ENCODE measurements around the gene GAB2.

The GAB2 gene

DNA sequence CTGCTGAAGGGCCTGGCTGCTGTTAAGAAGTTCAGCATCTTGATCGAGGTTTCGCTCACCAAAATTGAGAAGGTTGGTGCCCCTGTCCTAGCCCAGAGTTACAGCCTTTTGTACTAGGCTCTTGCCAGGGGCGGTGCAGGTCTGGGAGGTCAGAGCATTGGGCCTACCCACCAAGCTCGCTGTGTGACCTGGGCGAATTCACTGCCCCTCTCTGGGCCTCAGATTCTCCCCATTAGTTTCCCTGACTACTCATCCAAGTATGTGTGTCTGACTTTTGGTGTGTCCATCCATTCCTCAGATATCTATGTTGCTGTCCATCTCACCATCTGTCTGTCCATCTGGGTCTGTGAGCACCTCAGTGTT lies 218.0 kb downstream of the GAB2 start (continued):
- TF ChIP-seq, protein P1, sequence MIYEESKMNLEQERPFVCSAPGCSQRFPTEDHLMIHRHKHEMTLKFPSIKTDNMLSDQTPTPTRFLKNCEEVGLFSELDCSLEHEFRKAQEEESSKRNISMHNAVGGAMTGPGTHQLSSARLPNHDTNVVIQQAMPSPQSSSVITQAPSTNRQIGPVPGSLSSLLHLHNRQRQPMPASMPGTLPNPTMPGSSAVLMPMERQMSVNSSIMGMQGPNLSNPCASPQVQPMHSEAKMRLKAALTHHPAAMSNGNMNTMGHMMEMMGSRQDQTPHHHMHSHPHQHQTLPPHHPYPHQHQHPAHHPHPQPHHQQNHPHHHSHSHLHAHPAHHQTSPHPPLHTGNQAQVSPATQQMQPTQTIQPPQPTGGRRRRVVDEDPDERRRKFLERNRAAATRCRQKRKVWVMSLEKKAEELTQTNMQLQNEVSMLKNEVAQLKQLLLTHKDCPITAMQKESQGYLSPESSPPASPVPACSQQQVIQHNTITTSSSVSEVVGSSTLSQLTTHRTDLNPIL (CRISPR knock-in tag; IDR thresholded peaks at IDR 0.05; ENCODE audit: low read depth): no peak
- no peak for TF ChIP-seq ESRRG (CRISPR knock-in tag; IDR thresholded peaks at IDR 0.05)
- no peak for TF ChIP-seq GLIS3 (CRISPR knock-in tag; IDR thresholded peaks at IDR 0.05)
- no peak for TF ChIP-seq TOX (CRISPR knock-in tag; IDR thresholded peaks at IDR 0.05; ENCODE audit: borderline replicate concordance)

- no peak for ATAC-seq
Measured at GRCh38 chr11:78199015-78199652, 218.5 kb downstream of the GAB2 start.

GRCh38 chr11:78197816-78198215 lies 219.8 kb downstream of the GAB2 start:
- TF ChIP-seq PPARA (CRISPR knock-in tag; IDR thresholded peaks at IDR 0.05; ENCODE audit: borderline replicate concordance): no peak
- no peak for TF ChIP-seq TOX (CRISPR knock-in tag; IDR thresholded peaks at IDR 0.05; ENCODE audit: borderline replicate concordance)
- TF ChIP-seq ISL1 (CRISPR knock-in tag; IDR thresholded peaks at IDR 0.05): no peak
- no peak for TF ChIP-seq ZNF70 (CRISPR knock-in tag; IDR thresholded peaks at IDR 0.05)
- TF ChIP-seq ZC3H10 (CRISPR knock-in tag; IDR thresholded peaks at IDR 0.05): no peak
- TF ChIP-seq, protein P1 (CRISPR knock-in tag; IDR thresholded peaks at IDR 0.05; ENCODE audit: low read depth): no peak
- TF ChIP-seq ZFP3 (CRISPR knock-in tag; IDR thresholded peaks at IDR 0.05): no peak
- no peak for TF ChIP-seq POU6F1 (CRISPR knock-in tag; IDR thresholded peaks at IDR 0.05; ENCODE audit: borderline replicate concordance, low read depth)
- no peak for TF ChIP-seq BACH2 (CRISPR knock-in tag; IDR thresholded peaks at IDR 0.05; ENCODE audit: borderline replicate concordance)
- ATAC-seq: no peak

More at GRCh38 chr11:78199015-78199652, 218.5 kb downstream of the GAB2 start:
- TF ChIP-seq PPARA (CRISPR knock-in tag; IDR thresholded peaks at IDR 0.05; ENCODE audit: borderline replicate concordance): no peak
- no peak for TF ChIP-seq SNAI2 (CRISPR knock-in tag; IDR thresholded peaks at IDR 0.05)
- no peak for TF ChIP-seq CSDC2 (CRISPR knock-in tag; IDR thresholded peaks at IDR 0.05)
- no peak for TF ChIP-seq ESRRG (CRISPR knock-in tag; IDR thresholded peaks at IDR 0.05)
- no peak for TF ChIP-seq ZNF565 (CRISPR knock-in tag; conservative IDR thresholded peaks at IDR 0.05; ENCODE audit: low read depth)
- TF ChIP-seq POU6F1 (CRISPR knock-in tag; IDR thresholded peaks at IDR 0.05; ENCODE audit: borderline replicate concordance, low read depth): no peak
- no peak for TF ChIP-seq ISL1 (CRISPR knock-in tag; IDR thresholded peaks at IDR 0.05)
- TF ChIP-seq RARB (CRISPR knock-in tag; IDR thresholded peaks at IDR 0.05): no peak
- TF ChIP-seq OSR1 (CRISPR knock-in tag; IDR thresholded peaks at IDR 0.05): no peak
- no peak for TF ChIP-seq ZFP3 (CRISPR knock-in tag; IDR thresholded peaks at IDR 0.05)
- no peak for TF ChIP-seq CSRNP3 (CRISPR knock-in tag; IDR thresholded peaks at IDR 0.05)
- TF ChIP-seq BACH2 (CRISPR knock-in tag; IDR thresholded peaks at IDR 0.05; ENCODE audit: borderline replicate concordance): no peak
- TF ChIP-seq ZNF8 (CRISPR knock-in tag; IDR thresholded peaks at IDR 0.05): no peak
- no peak for TF ChIP-seq ZC3H10 (CRISPR knock-in tag; IDR thresholded peaks at IDR 0.05)
- TF ChIP-seq, protein P1 (CRISPR knock-in tag; IDR thresholded peaks at IDR 0.05; ENCODE audit: low read depth): no peak

GRCh38 chr11:78196661-78197091 lies 220.9 kb downstream of the GAB2 start:
- ATAC-seq: no peak
- TF ChIP-seq ZNF70 (CRISPR knock-in tag; IDR thresholded peaks at IDR 0.05) (no peak), PPARA (CRISPR knock-in tag; IDR thresholded peaks at IDR 0.05; ENCODE audit: borderline replicate concordance) (no peak), RARB (CRISPR knock-in tag; IDR thresholded peaks at IDR 0.05) (no peak), ZC3H10 (CRISPR knock-in tag; IDR thresholded peaks at IDR 0.05) (no peak), ZNF8 (CRISPR knock-in tag; IDR thresholded peaks at IDR 0.05) (no peak), ESRRG (CRISPR knock-in tag; IDR thresholded peaks at IDR 0.05) (no peak), TOX (CRISPR knock-in tag; IDR thresholded peaks at IDR 0.05; ENCODE audit: borderline replicate concordance) (no peak), BACH2 (CRISPR knock-in tag; IDR thresholded peaks at IDR 0.05; ENCODE audit: borderline replicate concordance) (no peak), POU6F1 (CRISPR knock-in tag; IDR thresholded peaks at IDR 0.05; ENCODE audit: borderline replicate concordance, low read depth) (no peak), ZFP30 (CRISPR knock-in tag; IDR thresholded peaks at IDR 0.05) (no peak), TSHZ2 (CRISPR knock-in tag; IDR thresholded peaks at IDR 0.05) (no peak)

Data from SK-N-SH treated with all-trans-retinoic acid at 6 μM for 48 hours (cell line).